ENCODE data around the gene ACD.

ACD gene

GRCh38 chr16:67608364-67608763 is 51.7 kb downstream of the ACD start:
- H3K36me3 Mint-ChIP-seq (ENCODE audit: low read depth): peaks cover 16% of the 10 kb centered on the region
- H3K27ac Mint-ChIP-seq: no peak overlapping the region
- peaks cover 7% of the 10 kb centered on the region for H3K4me1 Mint-ChIP-seq (ENCODE audit: low read depth)
- no peak overlapping the region for H3K4me3 Mint-ChIP-seq
- H3K27me3 Mint-ChIP-seq (ENCODE audit: low read depth): no peaks in the 10 kb centered on the region
- no peaks in the 10 kb centered on the region for H3K9me3 Mint-ChIP-seq

Measured in T-helper 1 cell treated with Interleukin-12 subunit alpha and Interleukin-12 subunit beta and Interleukin-4 antibody, amounts not matched to agents 30 μg/mL and 1 μg/mL, for 36 hours (primary cell).